Fibroblast of skin of left quadriceps (primary cell): ENCODE results near the gene BMPR2.
"Not testable (repeated sequence)": the region's sequence is repeated elsewhere in the genome, so short reads cannot be mapped to it uniquely, and the experiment has no call there.

Experiments
- DNase-seq, 2 experiments: peaks; one replicate each; pipeline ENCODE4 v3.0.0-alpha.2; 2013; ENCODE audit warnings: low read depth in 2 of 2

Gene BMPR2

DNA sequence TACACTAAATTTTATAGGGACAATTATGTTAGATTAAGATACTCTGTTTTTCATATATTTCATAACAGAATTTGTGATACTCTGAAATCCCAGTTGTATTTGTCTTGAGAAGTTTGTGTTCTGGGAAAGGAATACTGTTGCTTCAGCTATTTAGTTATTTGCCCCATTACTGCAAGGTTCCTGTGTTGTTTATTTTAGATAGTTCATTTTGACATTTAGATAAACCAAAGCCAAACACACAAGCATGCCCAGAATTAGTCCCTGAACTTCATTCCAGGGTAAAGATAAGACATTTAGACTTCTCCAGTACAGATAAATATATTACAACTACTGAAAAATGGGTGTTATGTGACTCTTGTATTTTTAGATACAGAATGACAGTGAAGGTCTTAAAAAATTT lies 74.7 kb downstream of the BMPR2 start:
- DNase-seq: no peak

DNA sequence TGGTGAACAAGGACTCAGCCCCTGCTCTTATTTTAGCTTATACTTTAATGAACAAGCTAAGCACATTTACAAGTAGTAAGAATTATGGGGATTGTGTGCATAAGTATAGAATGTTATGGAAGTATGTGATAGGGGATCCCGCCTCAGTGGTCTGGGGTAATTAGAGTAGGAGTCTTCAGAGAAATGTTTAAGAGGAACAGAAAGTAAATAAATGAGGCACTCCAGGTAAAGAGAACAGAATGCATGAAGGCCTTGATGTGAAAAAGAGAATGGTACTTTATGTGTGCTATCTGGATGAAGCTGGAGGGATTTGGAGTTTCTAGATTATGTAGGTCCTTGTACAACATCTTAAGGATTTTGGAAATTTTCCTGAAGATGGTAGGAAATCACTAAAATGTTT lies 76.6 kb downstream of the BMPR2 start:
- DNase-seq: no peak

DNA sequence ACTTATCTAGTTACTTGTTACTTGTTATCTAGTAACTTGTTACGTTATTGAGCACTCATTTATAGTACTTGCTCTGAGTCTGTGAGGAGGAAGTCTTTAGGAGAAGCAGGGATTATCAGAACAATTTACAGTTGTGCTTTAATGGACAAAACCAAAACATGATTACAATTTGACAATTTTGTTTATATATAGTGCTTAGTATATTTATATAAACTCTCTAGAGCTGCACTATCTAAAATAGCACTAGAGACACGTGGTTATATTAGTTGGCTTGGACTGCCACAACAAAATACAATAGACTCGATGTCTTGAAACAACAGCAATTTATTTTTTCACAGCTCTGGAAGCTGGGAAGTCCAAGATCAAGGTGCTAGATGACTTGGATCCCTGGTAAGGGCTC lies 78.4 kb downstream of the BMPR2 start:
- no peak for DNase-seq

DNA sequence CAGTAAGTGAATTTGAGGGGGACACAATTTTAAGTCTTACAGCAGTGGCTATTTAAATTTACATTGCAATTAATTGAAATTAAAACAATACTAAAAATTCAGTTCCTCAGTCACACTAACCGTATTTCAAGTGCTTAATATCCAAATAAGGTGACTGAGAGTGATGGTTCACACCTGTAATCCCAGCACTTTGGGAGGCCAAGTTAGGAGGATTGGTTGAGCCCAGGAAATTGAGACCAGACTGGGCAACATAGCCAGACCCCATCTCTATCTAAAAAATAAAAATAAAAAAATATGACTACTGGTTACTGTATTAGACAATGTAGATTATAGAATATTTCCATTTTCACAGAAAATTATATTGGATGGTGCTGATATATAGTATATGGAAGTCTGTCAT lies 79.0 kb downstream of the BMPR2 start:
- DNase-seq: no peak

DNA sequence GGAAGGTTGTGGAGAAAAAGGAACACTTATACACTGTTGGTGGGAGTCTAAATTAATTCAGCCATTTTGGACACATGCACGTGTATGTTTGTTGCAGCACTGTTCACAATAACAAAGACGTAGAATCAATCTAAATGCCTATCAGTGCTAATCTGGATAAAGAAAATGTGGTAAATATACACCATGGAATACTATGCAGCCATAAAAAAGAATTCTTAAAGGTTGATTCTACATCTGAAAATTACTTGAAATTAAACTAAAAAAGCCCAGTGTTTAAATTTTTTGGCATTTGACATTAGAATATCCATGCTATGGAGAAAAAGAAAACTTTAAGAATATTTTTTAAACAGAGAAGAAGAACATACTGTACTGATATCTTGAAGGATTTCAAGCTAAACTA lies 84.0 kb downstream of the BMPR2 start:
- DNase-seq: no peak

DNA sequence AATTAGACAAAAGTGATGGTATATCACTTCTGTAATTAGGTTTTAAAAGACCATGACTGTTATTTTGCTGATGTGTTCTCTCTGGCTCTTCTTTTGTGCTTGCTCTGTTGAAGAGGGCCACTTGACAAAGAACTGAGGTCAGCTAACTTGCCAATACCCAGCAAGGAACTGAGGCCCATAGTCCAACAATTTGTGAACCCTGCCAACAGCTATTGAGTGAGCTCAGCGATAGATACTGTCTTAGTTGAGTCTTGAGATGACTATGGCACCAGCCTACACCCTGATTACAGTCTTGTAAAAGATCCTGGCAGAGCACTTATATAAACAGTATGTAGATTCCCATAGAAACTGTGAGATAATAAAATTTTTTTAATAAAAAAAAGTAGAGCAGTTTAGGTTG lies 103.0 kb downstream of the BMPR2 start:
- no peak for DNase-seq

DNA sequence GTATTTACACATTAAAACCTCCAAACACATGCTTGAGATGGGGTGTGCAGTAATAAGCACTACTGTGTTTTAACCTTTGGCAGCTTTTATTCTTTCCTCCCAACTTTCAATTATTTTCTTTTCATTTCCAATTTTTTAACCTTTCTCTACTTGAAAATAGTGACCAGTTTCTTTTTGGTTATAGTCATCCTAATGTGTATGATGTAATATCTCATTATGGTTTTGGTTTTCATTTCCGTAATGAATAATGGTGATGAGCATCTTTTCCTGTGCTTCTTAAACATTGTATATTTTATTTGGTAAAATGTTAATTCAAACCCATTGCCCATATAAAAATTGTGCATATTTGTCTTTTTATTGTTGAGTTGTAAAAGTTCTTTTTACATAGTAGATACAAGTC lies 103.5 kb downstream of the BMPR2 start:
- DNase-seq: no peak

DNA sequence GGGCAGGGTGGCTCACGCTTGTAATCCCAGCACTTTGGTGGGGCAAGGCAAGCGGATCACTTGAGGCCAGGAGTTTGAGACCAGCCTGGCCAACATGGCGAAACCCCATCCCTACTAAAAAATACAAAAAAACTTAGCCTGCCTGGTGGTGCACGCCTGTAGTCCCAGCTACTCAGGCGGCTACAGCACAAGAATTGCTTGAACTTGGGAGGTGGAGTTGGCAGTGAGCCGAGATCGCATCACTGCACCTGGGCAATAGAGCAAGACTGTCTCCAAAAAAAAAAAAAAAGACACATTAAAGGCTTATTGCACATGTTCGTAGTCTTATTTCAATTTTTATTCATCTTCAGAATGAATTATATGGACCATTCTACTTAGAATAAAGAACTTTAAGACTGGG lies 110.2 kb downstream of the BMPR2 start:
- no peak for DNase-seq

DNA sequence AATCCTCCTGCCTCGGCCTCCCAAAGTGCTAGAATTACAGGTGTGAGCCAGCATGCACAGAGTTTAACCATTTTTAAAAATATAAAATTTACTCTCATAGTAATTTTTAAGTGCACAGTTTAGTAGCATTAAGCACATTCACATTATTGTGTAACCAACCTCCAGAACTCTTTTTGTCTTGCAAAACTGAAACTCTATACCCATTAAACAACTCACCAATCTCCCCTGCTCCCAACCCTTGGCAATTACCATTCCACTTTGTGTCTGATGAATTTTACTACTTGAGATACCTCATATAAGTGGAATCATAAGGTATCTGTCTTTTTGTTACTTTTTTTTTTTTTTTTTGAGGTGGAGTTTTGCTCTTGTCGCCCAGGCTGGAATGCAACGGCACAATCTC lies 112.5 kb downstream of the BMPR2 start:
- no peak for DNase-seq

DNA sequence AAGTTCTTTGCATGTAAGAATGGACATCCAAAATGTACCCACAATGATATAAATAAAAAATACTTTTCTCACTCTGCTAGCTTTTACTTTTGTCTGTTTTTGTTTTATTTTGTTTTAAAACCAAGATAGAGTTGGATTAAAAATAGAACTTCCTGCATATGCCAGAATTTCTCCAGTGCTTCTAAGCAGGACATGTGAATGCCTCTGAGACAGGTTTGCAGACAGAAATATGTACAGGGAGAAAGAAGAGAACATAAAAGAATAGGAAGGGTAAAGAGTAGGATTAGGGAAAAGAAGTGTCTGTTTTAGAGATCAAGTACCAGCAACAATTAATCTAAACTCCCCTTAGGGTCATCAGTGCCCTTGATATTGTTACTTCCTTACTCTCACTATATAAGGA lies 114.4 kb downstream of the BMPR2 start:
- no peak for DNase-seq

DNA sequence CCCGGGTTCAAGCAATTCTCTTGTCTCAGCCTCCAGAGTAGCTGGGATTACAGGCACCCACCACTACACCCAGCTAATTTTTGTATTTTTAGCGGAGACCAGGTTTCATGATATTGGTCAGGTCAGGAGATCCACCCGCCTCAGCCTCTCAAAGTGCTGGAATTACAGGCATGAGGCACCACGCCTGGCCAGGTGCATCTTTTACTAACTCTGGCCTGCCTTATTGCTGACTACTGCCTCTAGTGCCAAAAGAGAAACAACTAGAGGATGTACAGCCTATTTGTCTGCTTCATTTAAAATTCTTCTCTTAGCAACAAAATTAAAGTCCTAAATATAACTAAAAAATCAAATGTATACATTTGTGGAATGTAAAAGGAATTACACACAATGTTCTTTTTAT lies 115.4 kb downstream of the BMPR2 start:
- no peak for DNase-seq

DNA sequence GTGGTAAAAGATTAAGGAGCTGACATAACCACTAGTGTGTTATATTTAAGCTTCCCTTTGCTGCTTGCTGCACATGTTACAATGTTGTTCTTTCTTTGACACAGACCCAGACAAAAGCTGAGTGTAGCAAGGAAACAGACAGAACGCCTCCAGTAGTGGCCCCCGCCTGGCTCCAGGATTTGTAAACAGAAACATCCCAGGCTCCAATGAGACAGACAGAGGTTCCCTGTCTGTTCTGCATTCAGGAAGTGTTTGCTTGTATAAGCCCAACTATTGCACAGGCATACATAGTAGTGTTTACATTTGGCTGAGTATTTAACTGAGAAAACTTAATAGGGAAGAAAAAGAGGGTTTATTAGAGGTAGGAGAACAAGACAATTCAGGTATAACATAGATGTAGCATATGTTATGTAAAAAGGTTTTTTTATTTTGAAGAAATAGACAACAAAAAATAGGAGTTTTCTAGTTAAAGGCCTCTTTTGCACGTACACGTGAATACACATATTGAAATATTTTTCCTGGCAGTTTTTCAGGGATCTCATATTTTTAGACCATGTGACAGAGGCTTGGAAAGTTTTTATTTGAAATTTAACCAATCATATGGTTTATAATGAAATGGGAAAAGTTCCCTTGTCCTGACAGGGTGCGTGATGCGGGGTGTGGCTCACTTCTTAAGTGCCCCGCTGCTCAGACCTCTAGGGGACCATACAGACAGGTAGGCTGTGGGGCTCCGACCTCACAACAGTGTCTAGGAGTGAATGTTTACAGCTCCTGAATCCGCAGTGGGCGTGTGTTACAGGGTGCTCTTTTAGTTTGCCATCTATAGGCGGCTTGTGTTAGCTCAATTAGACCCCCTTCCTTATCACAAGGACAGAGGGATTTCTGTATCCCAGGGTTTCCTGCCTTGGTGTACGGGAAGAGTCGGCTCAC lies 118.4 kb downstream of the BMPR2 start:
- DNase-seq: peak; percentile 19 to 20

DNA sequence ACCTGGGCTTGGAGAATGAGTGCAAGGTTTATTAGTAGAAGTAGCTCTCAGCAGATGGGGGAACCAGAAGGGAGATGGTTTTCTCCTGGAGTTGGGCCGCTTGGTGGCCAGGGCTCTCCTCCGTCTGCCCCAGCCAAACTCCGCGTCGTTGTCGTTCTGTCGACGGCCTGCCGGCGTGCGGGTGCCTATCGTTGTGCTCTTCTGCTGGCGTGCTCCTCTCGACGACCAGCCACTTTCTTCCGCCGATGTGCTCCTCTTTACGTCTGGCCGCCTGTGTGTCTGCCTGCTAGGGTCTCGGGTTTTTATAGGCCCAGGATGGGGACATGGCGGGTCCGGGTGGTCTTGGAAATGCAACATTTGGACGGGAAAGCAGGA lies 119.1 kb downstream of the BMPR2 start:
- DNase-seq: no peak

DNA sequence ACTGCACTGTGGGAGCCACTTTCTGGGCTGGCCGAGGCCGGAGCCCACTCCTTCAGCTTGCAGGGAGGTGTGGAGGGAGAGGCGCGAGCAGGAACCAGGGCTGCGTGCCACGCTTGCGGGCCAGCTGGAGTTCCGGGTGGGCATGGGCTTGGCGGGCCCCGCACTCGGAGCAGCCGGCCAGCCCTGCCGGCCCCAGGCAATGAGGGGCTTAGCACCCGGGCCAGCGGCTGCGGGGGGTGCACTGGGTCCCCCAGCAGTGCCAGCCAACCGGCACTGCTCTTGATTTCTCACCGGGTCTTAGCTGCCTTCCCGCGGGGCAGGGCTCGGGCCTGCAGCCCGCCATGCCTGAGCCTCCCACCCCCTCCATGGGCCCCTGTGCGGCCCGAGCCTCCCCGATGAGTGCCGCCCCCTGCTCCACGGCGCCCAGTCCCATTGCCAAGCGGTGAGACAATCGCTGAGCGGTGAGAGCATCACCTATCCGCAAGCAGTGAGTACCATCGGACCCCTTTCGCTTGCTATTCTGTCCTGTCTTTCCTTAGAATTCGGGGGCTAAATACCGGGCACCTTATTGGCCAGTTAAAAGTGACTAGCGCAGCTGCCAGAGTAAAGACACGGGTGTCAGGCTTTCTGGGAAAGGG lies 120.8 kb downstream of the BMPR2 start:
- not testable (repeated sequence) for DNase-seq

DNA sequence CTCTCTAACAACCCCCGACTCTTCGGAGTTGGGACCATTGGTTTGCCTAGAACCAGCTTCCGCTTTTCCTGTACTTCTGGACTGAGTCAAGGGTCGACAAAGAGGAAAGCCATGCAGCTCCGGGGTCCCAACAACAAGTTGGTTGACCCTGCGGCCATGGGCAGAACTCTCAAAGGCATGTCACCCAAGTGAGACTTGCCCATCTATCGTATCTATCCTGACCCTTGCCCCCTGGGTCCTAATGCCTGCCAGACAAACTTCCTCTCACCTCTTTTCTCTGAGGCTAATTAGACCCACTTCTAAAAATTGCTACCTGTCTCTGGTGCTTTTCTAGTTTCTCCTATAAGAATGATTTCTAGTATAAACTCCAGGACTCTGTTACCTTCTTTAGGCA lies 121.3 kb downstream of the BMPR2 start:
- not testable (repeated sequence) for DNase-seq

DNA sequence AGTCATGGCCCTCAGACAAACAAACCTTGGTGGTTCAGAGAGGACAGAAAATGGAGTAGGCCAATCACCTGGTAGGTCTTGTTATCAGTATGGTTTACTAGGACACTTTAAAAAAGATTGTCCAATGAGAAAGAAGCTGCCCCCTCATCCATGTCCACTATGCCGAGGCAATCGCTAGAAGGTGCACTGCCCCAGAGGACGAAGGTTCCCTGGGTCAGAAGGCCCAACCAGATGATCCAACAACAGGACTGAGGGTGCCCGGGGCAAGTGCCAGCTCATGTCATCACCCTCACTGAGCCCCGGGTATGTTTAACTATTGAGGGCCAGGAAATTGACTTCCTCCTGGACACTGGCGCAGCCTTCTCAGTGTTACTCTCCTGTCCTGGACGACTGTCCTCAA lies 123.7 kb downstream of the BMPR2 start:
- DNase-seq: not testable (repeated sequence)

DNA sequence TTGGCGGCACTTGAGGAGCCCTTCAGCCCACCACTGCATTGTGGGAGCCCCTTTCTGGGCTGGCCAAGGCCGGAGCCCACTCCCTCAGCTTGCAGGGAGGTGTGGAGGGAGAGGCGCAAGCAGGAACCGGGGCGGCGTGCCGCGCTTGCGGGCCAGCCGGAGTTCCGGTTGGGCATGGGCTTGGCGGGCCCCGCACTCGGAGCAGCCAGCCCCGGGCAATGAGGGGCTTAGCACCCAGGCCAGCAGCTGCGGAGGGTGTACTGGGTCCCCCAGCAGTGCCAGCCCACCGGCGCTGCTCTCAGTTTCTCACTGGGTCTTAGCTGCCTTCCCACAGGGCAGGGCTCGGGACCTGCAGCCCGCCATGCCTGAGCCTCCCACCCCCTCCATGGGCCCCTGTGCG lies 127.1 kb downstream of the BMPR2 start:
- not testable (repeated sequence) for DNase-seq

DNA sequence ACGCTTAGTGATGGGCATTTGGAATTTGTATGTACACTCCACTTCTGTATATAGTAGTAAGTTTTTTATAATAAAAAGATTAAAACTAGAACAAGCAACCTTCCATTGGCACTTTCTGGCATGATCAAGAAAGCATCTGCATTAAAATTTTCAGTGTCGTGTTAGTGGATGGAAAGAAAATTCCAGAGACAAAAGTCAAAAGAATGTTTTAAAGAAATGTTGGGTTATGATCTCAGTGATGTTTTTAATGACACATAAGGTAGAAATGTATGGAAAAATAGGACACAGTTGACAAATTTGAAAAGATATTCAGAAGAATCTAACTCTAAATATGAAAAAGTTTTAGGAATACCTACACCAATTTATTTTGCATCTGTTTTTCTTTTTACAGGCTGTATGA lies 132.6 kb downstream of the BMPR2 start:
- no peak for DNase-seq

DNA sequence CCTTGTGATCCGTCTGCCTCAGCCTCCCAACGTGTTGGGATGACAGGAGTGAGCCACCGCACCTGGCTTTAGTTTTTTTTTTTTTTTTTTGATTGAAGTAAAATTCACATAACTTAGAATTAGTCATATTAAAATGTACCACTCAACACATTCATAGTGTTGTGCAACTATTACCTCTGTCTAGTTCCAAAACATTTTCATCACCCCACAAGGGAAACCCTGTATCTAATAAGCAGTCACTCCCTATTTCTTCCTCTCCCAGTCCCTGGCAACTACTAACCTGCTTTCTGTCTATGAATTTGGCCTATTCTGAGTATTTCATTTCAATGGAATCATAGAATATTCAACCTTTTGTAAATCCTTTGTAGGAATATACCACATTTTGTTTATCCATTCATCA lies 134.8 kb downstream of the BMPR2 start:
- no peak for DNase-seq

DNA sequence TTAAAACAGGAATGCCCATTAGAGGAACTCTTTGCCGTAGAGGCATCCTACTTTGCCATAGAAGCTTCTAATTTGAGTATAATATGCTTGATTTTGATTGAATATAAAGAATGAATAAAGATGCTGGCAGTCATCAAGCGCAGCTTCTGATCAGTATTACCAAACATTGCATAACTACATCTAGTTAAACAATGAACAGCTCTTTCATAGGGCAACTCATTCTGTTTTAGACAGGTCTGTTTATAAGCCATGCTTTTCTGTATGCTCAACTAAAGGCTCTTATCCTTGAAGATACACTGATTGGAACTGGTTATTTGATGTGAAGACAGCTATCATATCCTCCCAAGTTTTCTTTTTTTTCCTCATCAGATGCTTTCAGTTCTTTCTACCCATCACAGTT lies 136.0 kb downstream of the BMPR2 start:
- DNase-seq: no peak

DNA sequence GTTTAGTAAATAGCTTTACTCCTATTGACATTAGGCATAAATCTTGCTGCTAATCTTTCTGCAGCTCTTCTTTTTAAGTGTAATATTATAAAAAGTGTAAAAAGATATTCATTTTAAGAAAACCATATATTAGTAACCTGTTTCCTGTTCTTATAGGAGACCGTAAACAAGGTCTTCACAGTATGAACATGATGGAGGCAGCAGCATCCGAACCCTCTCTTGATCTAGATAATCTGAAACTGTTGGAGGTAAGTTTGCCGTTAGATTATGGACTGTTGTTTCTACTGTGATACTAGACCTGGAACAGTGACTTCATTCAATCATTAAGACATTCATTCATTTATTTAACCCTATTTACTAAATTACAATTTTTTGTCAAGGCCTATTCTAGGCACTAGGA lies 138.6 kb downstream of the BMPR2 start:
- DNase-seq: no peak

DNA sequence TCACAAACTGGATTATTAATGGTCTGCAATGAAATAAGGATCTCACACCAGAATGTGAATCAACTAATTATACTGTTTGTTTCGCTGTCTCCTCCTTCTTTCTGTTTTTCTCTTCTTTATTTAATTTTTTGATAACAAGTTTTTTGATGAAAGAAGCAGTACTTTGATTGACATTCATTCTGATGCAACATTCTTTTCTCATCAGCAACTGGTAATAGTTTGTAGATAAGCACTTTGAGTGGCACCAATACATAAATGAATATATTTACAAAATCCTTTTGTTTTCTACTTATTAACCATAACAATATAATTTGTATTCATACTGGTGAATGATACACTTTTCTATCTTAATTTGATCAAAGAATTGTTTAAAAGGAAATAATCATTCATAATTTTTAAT lies 143.3 kb downstream of the BMPR2 start:
- no peak for DNase-seq

DNA sequence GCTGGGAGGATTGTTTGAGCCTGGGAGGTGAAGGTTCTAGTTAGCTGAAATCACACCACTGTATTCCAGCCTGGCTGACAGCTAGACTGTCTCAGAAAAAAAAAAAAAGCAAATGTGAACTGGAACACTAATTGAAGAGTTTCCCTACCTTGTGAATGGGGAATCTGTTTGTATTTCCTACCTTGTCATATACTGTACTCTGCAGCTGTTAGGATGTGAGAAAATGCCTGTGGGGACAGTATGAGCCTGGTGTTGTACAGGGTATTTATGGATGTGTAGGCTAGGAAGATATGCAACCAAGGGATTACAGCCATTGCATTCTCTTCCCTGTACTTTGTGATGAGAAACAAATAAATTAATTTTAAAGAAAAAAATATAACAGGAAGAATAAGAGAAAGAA lies 145.3 kb downstream of the BMPR2 start:
- DNase-seq: no peak

DNA sequence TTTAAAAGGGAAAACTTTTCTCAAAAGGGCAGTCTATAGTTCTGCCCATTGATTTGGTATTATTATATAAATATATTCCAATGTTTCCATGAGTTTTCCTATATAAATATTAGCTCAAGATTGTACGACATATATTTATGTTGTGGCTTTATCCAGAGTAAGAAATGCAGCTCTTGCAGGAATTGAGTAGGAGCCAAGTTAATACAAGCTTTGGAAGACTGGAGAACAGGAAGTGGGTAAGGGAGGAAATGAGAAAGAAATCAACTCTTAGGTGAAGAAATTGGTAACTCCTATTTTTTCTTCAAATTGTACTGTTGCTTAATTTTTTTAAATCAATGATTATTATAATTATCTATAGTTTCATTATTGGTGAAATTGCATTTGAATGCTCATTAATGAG lies 153.3 kb downstream of the BMPR2 start:
- peak; percentile 45 to 55 for DNase-seq
